Dendritic cell treated with granulocyte-macrophage colony-stimulating factor and Interleukin-4, amounts not matched to agents 40 ng/mL and 50 ng/mL, for 4 days (primary cell): ENCODE data around the gene NFYB.
A peak's percentile ranks its signal among the peaks of the same experiment; 100 is the strongest.

ENCODE experiments used
- H3K27ac Mint-ChIP-seq: one replicate; pipeline ENCODE4 v1.8.0; 2022; ENCODE audit warnings: mild to moderate bottlenecking, mixed read lengths
- H3K27me3 Mint-ChIP-seq: one replicate; pipeline ENCODE4 v1.8.0; 2022; ENCODE audit warnings: mild to moderate bottlenecking, mixed read lengths
- H3K36me3 Mint-ChIP-seq: one replicate; pipeline ENCODE4 v1.8.0; 2022; ENCODE audit warnings: low read depth, mixed read lengths
- H3K4me1 Mint-ChIP-seq: one replicate; pipeline ENCODE4 v1.8.0; 2022; ENCODE audit warnings: low read depth, mixed read lengths
- H3K4me3 Mint-ChIP-seq: one replicate; pipeline ENCODE4 v1.8.0; 2022; ENCODE audit warnings: mild to moderate bottlenecking, moderate library complexity, mixed read lengths
- H3K9me3 Mint-ChIP-seq: one replicate; pipeline ENCODE4 v1.8.0; 2022; ENCODE audit warnings: mixed read lengths
- intact Hi-C: fragments of 100-400 bp; cut with micrococcal nuclease; formaldehyde crosslinking; loops from one replicate; pipeline ENCODE4 v1.15.0; 2022

NFYB gene

DNA sequence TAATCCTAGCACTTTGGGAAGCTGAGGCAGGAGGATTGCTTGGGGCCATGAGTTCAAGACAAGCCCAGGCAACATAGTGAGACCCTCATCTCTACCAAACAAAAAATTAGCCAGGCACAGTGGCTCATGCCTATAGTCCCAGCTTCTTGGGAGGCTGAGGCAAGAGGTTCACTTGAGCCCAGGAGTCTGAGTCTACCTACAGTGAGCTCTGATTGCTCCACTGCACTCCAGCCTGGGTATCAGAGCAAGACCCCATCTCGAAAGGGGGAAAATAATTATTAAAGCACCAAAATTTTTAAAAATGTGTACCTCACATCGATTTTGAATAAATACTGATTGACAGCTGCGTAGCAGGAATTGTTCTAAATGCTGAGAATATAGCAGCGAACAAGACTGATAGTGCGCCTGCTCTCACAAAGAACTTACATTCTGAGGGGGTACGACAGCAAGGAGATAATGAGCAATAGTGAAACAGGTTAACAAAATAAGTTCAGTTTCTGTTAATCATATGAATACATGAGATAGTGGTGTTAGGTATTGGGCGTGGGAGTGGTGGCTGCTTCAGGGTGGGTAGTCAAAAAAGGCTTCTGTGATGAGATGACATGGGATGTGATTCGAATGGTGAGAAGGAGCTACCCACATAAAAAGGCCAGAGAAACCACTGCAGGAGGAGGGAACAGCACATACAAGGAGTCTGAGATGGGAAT lies 54.1 kb downstream of the NFYB start:
- Mint-ChIP-seq H3K27ac (no peak overlapping the region), H3K4me3 (no peak overlapping the region), H3K4me1 (peaks cover 5% of the 10 kb centered on the region), H3K36me3 (peaks cover 48% of the 10 kb centered on the region), H3K9me3 (no peaks in the 10 kb centered on the region), H3K27me3 (no peaks in the 10 kb centered on the region)
- intact Hi-C loops = loop anchor here (10.0 kb wide), 1 partner anchor 251 kb away; no protein-coding TSS in a partner anchor

DNA sequence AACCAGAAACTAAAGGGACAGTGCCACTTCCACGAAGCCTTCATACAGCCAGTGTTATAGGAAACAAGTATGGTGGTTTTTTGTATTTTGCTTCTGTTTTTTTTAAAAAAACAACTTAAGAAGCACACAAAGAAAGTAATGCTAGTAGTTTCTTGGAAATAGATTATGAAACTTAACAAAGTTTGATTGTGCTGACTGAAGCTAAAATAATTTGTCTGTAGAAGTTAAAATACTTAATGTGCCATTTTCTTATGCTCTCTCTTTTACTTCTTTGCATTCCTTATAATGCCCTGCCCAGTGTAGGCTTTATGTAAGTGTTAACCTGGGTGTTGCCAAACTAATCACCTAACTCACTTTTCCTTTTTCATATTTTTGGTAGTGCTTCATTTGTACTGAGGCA lies 57.2 kb downstream of the NFYB start:
- Mint-ChIP-seq H3K9me3 (no peaks in the 10 kb centered on the region), H3K4me1 (peaks cover 5% of the 10 kb centered on the region), H3K27ac (peak overlapping the region; percentile 71), H3K36me3 (peaks cover 56% of the 10 kb centered on the region), H3K27me3 (no peaks in the 10 kb centered on the region), H3K4me3 (no peak overlapping the region)
- intact Hi-C loops = loop anchor here (10.0 kb wide), 1 partner anchor 254 kb away; no protein-coding TSS in a partner anchor

DNA sequence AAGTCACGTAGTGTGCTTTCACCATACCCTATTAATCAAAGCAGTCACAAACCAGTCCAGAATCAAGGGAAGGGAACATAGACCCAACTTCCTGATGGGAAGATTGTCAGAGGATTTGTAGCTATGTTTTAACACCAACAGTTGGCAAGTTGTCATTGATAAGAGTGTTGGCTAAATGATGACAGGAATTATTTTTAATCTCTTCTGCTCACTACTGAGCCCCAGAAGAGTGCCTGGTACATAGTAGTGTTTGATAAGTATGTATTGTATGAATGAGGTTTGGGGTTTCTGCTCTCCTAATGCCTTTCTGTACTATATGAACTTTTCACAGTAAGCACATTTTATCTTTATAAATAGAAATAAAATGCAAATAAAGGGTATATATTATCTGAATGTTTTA lies 59.0 kb downstream of the NFYB start:
- peaks cover 52% of the 10 kb centered on the region for H3K36me3 Mint-ChIP-seq

DNA sequence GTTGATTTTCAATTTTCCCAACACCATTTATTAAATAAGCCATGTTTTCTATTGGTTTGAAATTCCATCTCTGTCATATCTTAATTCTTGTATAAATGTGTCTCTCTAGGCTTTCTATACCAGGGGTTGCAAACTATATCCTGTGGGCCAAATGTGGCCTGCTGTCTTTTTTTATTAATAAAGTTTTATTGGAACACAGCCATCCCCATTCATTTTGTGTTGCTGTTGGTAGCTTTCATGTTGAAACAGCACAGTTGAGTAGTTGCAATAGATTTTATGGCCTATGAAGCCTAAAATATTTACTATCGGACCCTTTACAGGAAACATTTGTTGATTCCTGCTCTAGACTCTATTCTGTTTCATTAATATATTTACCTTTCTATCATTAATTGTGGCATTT lies 64.3 kb downstream of the NFYB start:
- H3K9me3 Mint-ChIP-seq = no peaks in the 10 kb centered on the region
- H3K36me3 Mint-ChIP-seq = peaks cover 85% of the 10 kb centered on the region
- no peaks in the 10 kb centered on the region for H3K27me3 Mint-ChIP-seq
- H3K4me1 Mint-ChIP-seq = peaks cover 5% of the 10 kb centered on the region
- H3K27ac Mint-ChIP-seq = no peak overlapping the region
- no peak overlapping the region for H3K4me3 Mint-ChIP-seq
- intact Hi-C loops = no loop called here

More for the DNA sequence above, 59.0 kb downstream of the NFYB start:
- peaks cover 5% of the 10 kb centered on the region for H3K4me1 Mint-ChIP-seq
- H3K27ac Mint-ChIP-seq = no peak overlapping the region
- intact Hi-C loops = no loop called here
- no peaks in the 10 kb centered on the region for H3K27me3 Mint-ChIP-seq
- H3K9me3 Mint-ChIP-seq = no peaks in the 10 kb centered on the region
- no peak overlapping the region for H3K4me3 Mint-ChIP-seq

- intact Hi-C loops = no loop called here
- Mint-ChIP-seq H3K27me3 (no peaks in the 10 kb centered on the region), H3K4me3 (no peak overlapping the region), H3K4me1 (peaks cover 8% of the 10 kb centered on the region), H3K9me3 (no peaks in the 10 kb centered on the region), H3K36me3 (peaks cover 87% of the 10 kb centered on the region), H3K27ac (no peak overlapping the region)
Measured at GRCh38 chr12:104072099-104072498, 65.9 kb downstream of the NFYB start.
